ENCODE measurements around the gene IFNGR2. TPM values are rescaled to one million over a fixed set of nuclear protein-coding genes. Genes with fewer than 3 reads are reported as not detected.

IFNGR2 gene
- polyA plus RNA-seq, 1 donor (not counting 4 experiments of a cell fraction or from before 2014, with no cell fraction given) = 94.3 TPM

GRCh38 chr21:33430858-33431257 lies 27.6 kb downstream of the IFNGR2 start:
- H3K9me1 ChIP-seq (ENCODE audit: control insufficient read depth, extremely low read depth, insufficient read depth, low read length) = no peaks in the 10 kb centered on the region
- dilution Hi-C loops (cut with MboI; ENCODE audit: extremely low pct_ligation_motif_present, low sequenced_read_pairs) = no loop called here
- H2AFZ ChIP-seq (ENCODE audit: control insufficient read depth, low read length) = no peak overlapping the region
- H3K9ac ChIP-seq (ENCODE audit: control insufficient read depth, extremely low read depth, insufficient read depth, low read length) = no peak overlapping the region
- H3K36me3 ChIP-seq (ENCODE audit: control insufficient read depth in 2 of 2, extremely low read depth in 1 of 2, insufficient read depth in 2 of 2, low read length in 2 of 2) = peaks cover 32 to 57% of the 10 kb centered on the region in 2 experiments
- peaks cover 41% of the 10 kb centered on the region for H3K4me1 ChIP-seq (ENCODE audit: control insufficient read depth, extremely low read depth, insufficient read depth, low read length)
- TF ChIP-seq EZH2 (IDR thresholded peaks at IDR 0.05; ENCODE audit: low read length) = no peak
- TF ChIP-seq CTCF (optimal IDR thresholded peaks at IDR 0.05 in 1 of 3, IDR thresholded peaks at IDR 0.05 in 1 of 3, conservative IDR thresholded peaks at IDR 0.05 in 1 of 3; ENCODE audit: extremely low read depth in 1 of 3, insufficient read depth in 2 of 3, low read length in 3 of 3) = no peak
- H4K20me1 ChIP-seq (ENCODE audit: control insufficient read depth, extremely low read depth, insufficient read depth, low read length) = no peaks in the 10 kb centered on the region
- H3K27ac ChIP-seq (ENCODE audit: control insufficient read depth, insufficient read depth, low read length) = no peak overlapping the region
- peaks cover 7% of the 10 kb centered on the region for H3K79me2 ChIP-seq (ENCODE audit: control insufficient read depth, insufficient read depth, low read length)
- no peak overlapping the region for H3K4me2 ChIP-seq (ENCODE audit: control insufficient read depth, extremely low read depth, insufficient read depth, low read depth, low read length)
- no peak overlapping the region for H3K4me3 ChIP-seq (ENCODE audit: control insufficient read depth in 2 of 3, extremely low read depth in 1 of 3, insufficient read depth in 2 of 3, low read depth in 1 of 3, low read length in 3 of 3)
- DNase-seq (ENCODE audit: low read depth, low spot score) = no peak
- H3K27me3 ChIP-seq (ENCODE audit: control insufficient read depth, extremely low read depth, insufficient read depth, low read length) = no peaks in the 10 kb centered on the region
- FAIRE-seq = no peak
- H3K9me3 ChIP-seq (ENCODE audit: control insufficient read depth, low read depth, low read length) = no peaks in the 10 kb centered on the region

GRCh38 chr21:33432496-33432895 lies 29.3 kb downstream of the IFNGR2 start:
- no peaks in the 10 kb centered on the region for H3K9me1 ChIP-seq (ENCODE audit: control insufficient read depth, extremely low read depth, insufficient read depth, low read length)
- H3K4me3 ChIP-seq (ENCODE audit: control insufficient read depth in 2 of 3, extremely low read depth in 1 of 3, insufficient read depth in 2 of 3, low read depth in 1 of 3, low read length in 3 of 3) = no peak overlapping the region
- no peaks in the 10 kb centered on the region for H3K9me3 ChIP-seq (ENCODE audit: control insufficient read depth, low read depth, low read length)
- peaks cover 2% of the 10 kb centered on the region for H3K79me2 ChIP-seq (ENCODE audit: control insufficient read depth, insufficient read depth, low read length)
- no peak overlapping the region for H3K9ac ChIP-seq (ENCODE audit: control insufficient read depth, extremely low read depth, insufficient read depth, low read length)
- H4K20me1 ChIP-seq (ENCODE audit: control insufficient read depth, extremely low read depth, insufficient read depth, low read length) = no peaks in the 10 kb centered on the region
- H3K36me3 ChIP-seq (ENCODE audit: control insufficient read depth in 2 of 2, extremely low read depth in 1 of 2, insufficient read depth in 2 of 2, low read length in 2 of 2) = peaks cover 29 to 56% of the 10 kb centered on the region in 2 experiments
- no peak overlapping the region for H3K27ac ChIP-seq (ENCODE audit: control insufficient read depth, insufficient read depth, low read length)
- no peak overlapping the region for H2AFZ ChIP-seq (ENCODE audit: control insufficient read depth, low read length)
- FAIRE-seq (no peak), DNase-seq (ENCODE audit: low read depth, low spot score) (no peak)
- TF ChIP-seq CTCF (optimal IDR thresholded peaks at IDR 0.05 in 1 of 3, IDR thresholded peaks at IDR 0.05 in 1 of 3, conservative IDR thresholded peaks at IDR 0.05 in 1 of 3; ENCODE audit: extremely low read depth in 1 of 3, insufficient read depth in 2 of 3, low read length in 3 of 3) = no peak
- TF ChIP-seq EZH2 (IDR thresholded peaks at IDR 0.05; ENCODE audit: low read length) = no peak
- peaks cover 37% of the 10 kb centered on the region for H3K4me1 ChIP-seq (ENCODE audit: control insufficient read depth, extremely low read depth, insufficient read depth, low read length)
- H3K4me2 ChIP-seq (ENCODE audit: control insufficient read depth, extremely low read depth, insufficient read depth, low read depth, low read length) = no peak overlapping the region
- H3K27me3 ChIP-seq (ENCODE audit: control insufficient read depth, extremely low read depth, insufficient read depth, low read length) = no peaks in the 10 kb centered on the region
- dilution Hi-C loops (cut with MboI; ENCODE audit: extremely low pct_ligation_motif_present, low sequenced_read_pairs) = no loop called here
